Measurements from ENCODE around the gene RPS6KA2.

Gene RPS6KA2

DNA sequence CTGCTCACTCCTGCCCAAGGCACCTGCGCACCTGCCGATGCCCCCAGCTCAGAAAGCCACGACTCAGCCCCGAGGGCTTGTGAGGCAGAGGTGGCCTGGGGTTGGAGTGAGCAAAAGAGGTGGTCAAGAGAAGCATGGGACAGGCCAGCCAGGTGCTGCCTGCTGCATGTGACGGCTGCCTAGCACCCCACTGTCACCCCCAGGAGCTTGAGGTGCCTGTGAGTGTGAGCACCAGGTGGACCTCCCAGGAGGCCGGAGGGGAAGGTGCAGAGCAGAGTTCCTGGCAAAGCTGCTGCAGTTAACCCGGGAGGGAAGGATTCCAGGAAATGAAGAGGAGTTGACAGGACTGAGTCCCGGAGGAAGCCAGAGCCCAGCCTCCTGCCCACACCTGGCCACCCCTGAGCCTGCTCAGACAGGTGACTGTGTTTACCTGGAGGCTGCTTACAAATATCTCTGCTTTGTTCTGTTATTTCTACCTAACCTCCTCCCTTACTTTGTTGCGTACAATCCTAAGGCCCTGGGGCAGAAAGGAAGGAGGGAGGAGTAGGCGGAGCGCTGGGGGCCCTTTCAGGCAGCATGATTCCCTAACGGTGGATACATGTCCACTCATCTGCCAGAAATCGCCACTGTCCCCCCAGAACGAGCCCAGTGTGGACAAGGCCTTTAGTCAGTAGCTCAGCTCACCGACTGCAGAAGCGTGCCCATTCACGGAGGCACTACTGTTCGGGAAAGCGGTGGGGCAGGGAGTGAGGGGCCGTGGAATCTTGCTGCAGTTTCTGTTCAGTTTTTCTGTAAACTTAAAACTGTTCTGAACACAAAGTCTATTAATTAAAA, 156.8 kb downstream of the RPS6KA2 start:
- TF ChIP-seq, protein P1, sequence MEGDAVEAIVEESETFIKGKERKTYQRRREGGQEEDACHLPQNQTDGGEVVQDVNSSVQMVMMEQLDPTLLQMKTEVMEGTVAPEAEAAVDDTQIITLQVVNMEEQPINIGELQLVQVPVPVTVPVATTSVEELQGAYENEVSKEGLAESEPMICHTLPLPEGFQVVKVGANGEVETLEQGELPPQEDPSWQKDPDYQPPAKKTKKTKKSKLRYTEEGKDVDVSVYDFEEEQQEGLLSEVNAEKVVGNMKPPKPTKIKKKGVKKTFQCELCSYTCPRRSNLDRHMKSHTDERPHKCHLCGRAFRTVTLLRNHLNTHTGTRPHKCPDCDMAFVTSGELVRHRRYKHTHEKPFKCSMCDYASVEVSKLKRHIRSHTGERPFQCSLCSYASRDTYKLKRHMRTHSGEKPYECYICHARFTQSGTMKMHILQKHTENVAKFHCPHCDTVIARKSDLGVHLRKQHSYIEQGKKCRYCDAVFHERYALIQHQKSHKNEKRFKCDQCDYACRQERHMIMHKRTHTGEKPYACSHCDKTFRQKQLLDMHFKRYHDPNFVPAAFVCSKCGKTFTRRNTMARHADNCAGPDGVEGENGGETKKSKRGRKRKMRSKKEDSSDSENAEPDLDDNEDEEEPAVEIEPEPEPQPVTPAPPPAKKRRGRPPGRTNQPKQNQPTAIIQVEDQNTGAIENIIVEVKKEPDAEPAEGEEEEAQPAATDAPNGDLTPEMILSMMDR (IDR thresholded peaks at IDR 0.05; ENCODE audit: insufficient read depth, low read length, missing control alignments): no peak
- no peak overlapping the region for H3K4me3 ChIP-seq (ENCODE audit: low read depth, low read length)
- ChIA-PET POLR2A (no interaction called here), CTCF (interaction anchor here (1.1 kb wide), 1 partner anchor 89 kb away, joined by 3 read pairs; no protein-coding TSS in a partner anchor)
- no peak for DNase-seq (ENCODE audit: low read depth, low spot score)

DNA sequence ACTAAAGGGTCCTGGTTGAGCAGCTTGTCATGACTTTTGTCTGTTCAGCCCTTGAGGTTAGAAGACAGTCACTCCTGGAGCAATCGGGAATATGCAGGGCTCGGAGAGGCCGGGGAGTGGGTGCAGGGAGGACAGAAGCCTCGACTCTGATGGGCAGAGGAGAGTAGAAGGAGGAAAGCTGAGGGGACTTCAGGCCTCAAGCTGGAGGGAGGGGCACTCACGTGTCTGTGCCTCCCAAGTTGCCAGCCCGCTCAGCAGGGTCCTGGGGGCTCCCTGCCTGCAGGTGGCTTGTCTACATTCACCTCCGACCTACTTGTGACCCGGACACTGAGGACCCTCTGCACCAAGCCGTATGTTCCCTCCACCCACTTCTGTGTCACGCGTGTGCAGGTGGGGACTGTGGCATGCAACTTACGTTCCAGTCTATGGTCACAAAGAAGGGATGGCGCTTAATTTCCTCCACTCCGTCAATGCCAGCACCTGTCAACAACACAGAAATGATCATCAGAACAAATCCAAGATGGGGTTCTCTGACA, 157.6 kb downstream of the RPS6KA2 start:
- CTCF ChIA-PET: no interaction called here
- POLR2A ChIA-PET: no interaction called here
- no peak overlapping the region for H3K4me3 ChIP-seq (ENCODE audit: low read depth, low read length)
- no peak for DNase-seq (ENCODE audit: low read depth, low spot score)
- TF ChIP-seq, protein P1 (IDR thresholded peaks at IDR 0.05; ENCODE audit: insufficient read depth, low read length, missing control alignments): no peak

DNA sequence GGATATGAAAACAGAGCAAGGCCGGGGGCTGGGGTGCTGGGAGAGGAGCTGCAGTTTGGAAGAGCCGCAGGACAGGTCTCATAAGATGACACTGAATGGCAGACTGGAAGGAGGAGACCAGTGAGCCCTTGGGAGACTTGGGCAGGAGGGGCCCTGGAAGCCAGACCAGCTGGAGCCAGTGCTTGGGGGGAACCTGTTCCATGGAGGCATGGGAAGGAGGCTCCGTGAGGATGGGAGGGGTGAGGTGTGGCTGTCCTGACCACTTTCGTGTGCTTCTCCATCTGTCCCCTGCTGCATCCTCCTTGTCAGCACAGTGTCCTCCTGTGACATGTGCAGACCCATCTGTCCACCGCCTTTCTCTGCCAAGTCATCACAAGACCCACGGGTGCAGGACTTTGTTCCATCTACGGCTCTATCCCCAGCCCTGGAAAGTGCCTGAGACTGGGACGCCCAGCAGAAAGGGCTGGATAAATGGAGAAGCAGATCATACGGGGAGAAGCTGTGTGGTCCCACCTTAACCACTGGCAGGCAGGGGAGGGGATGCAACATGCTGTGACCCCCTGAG, 159.5 kb downstream of the RPS6KA2 start:
- ChIA-PET CTCF (interaction anchor here (1.5 kb wide), 1 partner anchor 54 kb away, joined by 3 read pairs; no protein-coding TSS in a partner anchor), POLR2A (no interaction called here)
- DNase-seq (ENCODE audit: low read depth, low spot score): no peak
- TF ChIP-seq, protein P1 (IDR thresholded peaks at IDR 0.05; ENCODE audit: insufficient read depth, low read length, missing control alignments): no peak
- H3K4me3 ChIP-seq (ENCODE audit: low read depth, low read length): no peak overlapping the region

DNA sequence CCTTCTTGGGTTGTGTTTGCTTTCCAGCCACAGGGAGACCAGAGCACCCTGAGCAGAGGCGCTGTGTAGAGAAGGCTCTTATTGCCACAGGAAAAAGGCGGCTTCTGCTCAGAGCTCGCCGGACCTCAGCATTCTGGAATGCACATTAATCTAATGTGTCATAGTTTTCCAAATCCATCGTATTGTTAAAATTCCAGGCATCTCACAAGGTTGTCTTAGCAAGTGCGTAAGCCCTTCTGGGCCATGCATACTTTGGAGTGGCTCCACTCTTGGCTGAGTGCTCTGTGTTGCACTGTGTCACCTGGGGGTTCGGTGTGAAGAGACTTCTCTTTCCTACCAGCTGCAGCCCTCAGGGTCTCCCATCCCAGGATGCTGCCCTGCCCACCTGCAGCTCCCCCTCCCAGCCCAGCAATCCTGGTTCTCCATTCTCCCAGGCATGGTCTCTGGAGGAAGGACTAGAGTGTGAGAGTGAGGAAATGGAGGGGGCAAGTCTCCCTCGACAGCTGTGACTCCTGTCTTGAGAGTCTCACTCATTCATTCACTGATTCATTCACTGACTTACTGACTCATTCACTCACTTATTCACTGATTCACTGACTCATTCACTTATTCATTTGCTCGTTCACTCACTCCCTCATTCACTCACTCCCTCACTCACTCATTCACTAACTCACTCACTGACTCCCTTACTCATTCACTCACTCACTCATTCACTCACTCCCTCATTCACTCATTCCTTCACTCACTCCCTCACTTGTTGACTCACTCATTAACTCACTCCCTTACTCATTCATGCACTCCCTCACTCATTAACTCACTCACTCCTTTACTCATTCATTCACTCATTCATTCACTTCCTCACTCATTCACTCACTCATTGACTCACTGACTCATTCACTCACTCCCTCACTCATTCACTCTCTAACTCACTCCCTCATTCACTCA, 160.6 kb downstream of the RPS6KA2 start:
- peak; percentile 65 for DNase-seq (ENCODE audit: low read depth, low spot score)
- POLR2A ChIA-PET: interaction anchor here (1.5 kb wide), 1 partner anchor 161 kb away, joined by 4 read pairs; the partner anchor contains the start of gene RPS6KA2
- CTCF ChIA-PET: interaction anchor here (0.9 to 2.2 kb wide), 7 partner anchors 9 to 309 kb away, joined by 3 to 11 read pairs (median 3); no protein-coding TSS in a partner anchor
- TF ChIP-seq, protein P1 (IDR thresholded peaks at IDR 0.05; ENCODE audit: insufficient read depth, low read length, missing control alignments): no peak
- no peak overlapping the region for H3K4me3 ChIP-seq (ENCODE audit: low read depth, low read length)

DNA sequence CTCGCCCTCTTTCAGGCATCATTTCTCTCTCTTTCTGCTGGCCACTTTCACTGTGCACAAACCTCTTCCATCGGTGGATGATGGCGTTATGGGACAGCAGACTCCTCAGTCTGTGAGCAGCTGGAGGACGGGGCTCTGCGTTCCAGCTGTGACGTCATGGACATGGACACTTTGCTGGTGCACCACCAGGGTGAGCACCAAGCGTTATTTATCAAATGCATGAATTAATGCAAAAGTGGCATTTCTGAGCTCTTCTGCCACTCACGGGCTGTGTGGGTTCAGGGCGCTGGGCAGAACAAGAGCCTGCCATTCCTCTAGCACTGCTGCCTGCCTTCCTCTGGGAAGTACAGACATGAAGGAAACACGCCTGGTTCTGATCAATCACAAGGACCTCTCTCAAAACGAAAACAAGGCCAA, 161.4 kb downstream of the RPS6KA2 start:
- CTCF ChIA-PET: interaction anchor here (0.6 to 2.2 kb wide), 7 partner anchors 9 to 309 kb away, joined by 3 to 11 read pairs (median 3); partner anchors contain the start of gene RPS6KA2
- TF ChIP-seq, protein P1 (IDR thresholded peaks at IDR 0.05; ENCODE audit: insufficient read depth, low read length, missing control alignments): peak; percentile 30
- H3K4me3 ChIP-seq (ENCODE audit: low read depth, low read length): no peak overlapping the region
- POLR2A ChIA-PET: interaction anchor here (1.5 kb wide), 1 partner anchor 162 kb away, joined by 4 read pairs; the partner anchor contains the start of gene RPS6KA2
- DNase-seq (ENCODE audit: low read depth, low spot score): no peak

Measured in AG04449 (cell line).